HEK293T (cell line): ENCODE measurements around the gene MREG.

ENCODE experiments used
- CTCF ChIA-PET: fragments of 350-600 bp; formaldehyde crosslinking; extraction: SDS; loops from one replicate; lab custom pipeline; 2021; ENCODE audit warnings: antibody characterized with exemption, inconsistent platforms; lab: Yijun Ruan, JAX
- POLR2A ChIA-PET: fragments of 350-600 bp; formaldehyde crosslinking; extraction: SDS; loops from one replicate; lab custom pipeline; 2020; ENCODE audit warnings: antibody characterized with exemption, inconsistent platforms; lab: Yijun Ruan, JAX
- DNase-seq: peaks from one replicate; pipeline ENCODE4 v3.0.0; 2012; ENCODE audit warnings: mixed read lengths; ENCODE audit errors: extremely low spot score
- ARNT ChIP-seq: fragments of 450-650 bp; IDR thresholded peaks from 2 replicates; pipeline ENCODE4 v1.6.1; 2017; ENCODE audit warnings: mild to moderate bottlenecking
- BHLHE40 ChIP-seq: fragments of 450-650 bp; IDR thresholded peaks from 2 replicates; pipeline ENCODE4 v1.6.1; 2016; ENCODE audit warnings: mild to moderate bottlenecking, moderate library complexity, borderline replicate concordance
- CTBP1 ChIP-seq: fragments of 450-650 bp; IDR thresholded peaks from 2 replicates; pipeline ENCODE4 v1.6.1; 2016; ENCODE audit warnings: borderline replicate concordance
- ELF4 ChIP-seq: fragments of 450-650 bp; IDR thresholded peaks from 2 replicates; pipeline ENCODE4 v1.6.1; 2017; ENCODE audit warnings: antibody characterized with exemption
- FOXA1 ChIP-seq: fragments of 450-650 bp; IDR thresholded peaks from 2 replicates; pipeline ENCODE4 v1.6.1; 2016; ENCODE audit warnings: mild to moderate bottlenecking
- FOXK2 ChIP-seq: fragments of 450-650 bp; IDR thresholded peaks from 2 replicates; pipeline ENCODE4 v1.6.1; 2016; ENCODE audit warnings: mild to moderate bottlenecking
- FOXM1 ChIP-seq: fragments of 450-650 bp; IDR thresholded peaks from 2 replicates; pipeline ENCODE4 v1.6.1; 2017; ENCODE audit warnings: mild to moderate bottlenecking, borderline replicate concordance
- HDGF ChIP-seq: fragments of 450-650 bp; IDR thresholded peaks from 2 replicates; pipeline ENCODE4 v1.6.1; 2017; ENCODE audit warnings: antibody characterized with exemption, borderline replicate concordance
- L3MBTL2 ChIP-seq: fragments of 450-650 bp; conservative IDR thresholded peaks from 2 replicates; pipeline ENCODE4 v1.6.1; 2016; ENCODE audit warnings: mild to moderate bottlenecking
- LEF1 ChIP-seq: fragments of 450-650 bp; IDR thresholded peaks from 2 replicates; pipeline ENCODE4 v1.6.1; 2017; ENCODE audit warnings: mild to moderate bottlenecking, borderline replicate concordance
- NFRKB ChIP-seq: fragments of 450-650 bp; IDR thresholded peaks from 2 replicates; pipeline ENCODE4 v1.6.1; 2016; ENCODE audit warnings: mild to moderate bottlenecking, moderate library complexity
- PKNOX1 ChIP-seq: fragments of 450-650 bp; IDR thresholded peaks from 2 replicates; pipeline ENCODE4 v1.6.1; 2016
- SP1 ChIP-seq: fragments of 450-650 bp; IDR thresholded peaks from 2 replicates; pipeline ENCODE4 v1.6.1; 2017
- SUZ12 ChIP-seq: fragments of 450-650 bp; IDR thresholded peaks from 2 replicates; pipeline ENCODE4 v1.6.1; 2016; ENCODE audit warnings: mild to moderate bottlenecking
- TARDBP ChIP-seq: fragments of 450-650 bp; IDR thresholded peaks from 2 replicates; pipeline ENCODE4 v1.6.1; 2016
- ZNF384 ChIP-seq: fragments of 450-650 bp; IDR thresholded peaks from 2 replicates; pipeline ENCODE4 v1.6.1; 2016

The MREG gene

GRCh38 chr2:216051350-216051749 lies 38.0 kb upstream of the MREG start:
- CTCF ChIA-PET = no interaction called here
- POLR2A ChIA-PET = interaction anchor here (1.3 kb wide), 1 partner anchor 30 kb away, joined by 4 read pairs; the partner anchor contains the start of genes PECR and TMEM169
- DNase-seq = no peak
- TF ChIP-seq ELF4 (no peak), BHLHE40 (no peak), FOXM1 (no peak), HDGF (no peak), TARDBP (no peak), SUZ12 (no peak), LEF1 (no peak), CTBP1 (no peak), FOXA1 (no peak), ARNT (no peak), L3MBTL2 (no peak), ZNF384 (no peak), SP1 (no peak), PKNOX1 (no peak), FOXK2 (no peak), NFRKB (no peak)

- no peak for DNase-seq
- ChIA-PET POLR2A (no interaction called here), CTCF (interaction anchor here (1.3 kb wide), 1 partner anchor 16 kb away, joined by 3 read pairs; no protein-coding TSS in a partner anchor)
- TF ChIP-seq FOXA1 (no peak), HDGF (no peak), BHLHE40 (no peak), ARNT (no peak), L3MBTL2 (no peak), SP1 (no peak)
These were observed 36.1 kb upstream of the MREG start for GRCh38 chr2:216049452-216049851.

GRCh38 chr2:216047397-216047796 lies 34.0 kb upstream of the MREG start:
- ChIA-PET CTCF (no interaction called here), POLR2A (no interaction called here)
- TF ChIP-seq ZNF384 (no peak), FOXM1 (no peak), SUZ12 (no peak), SP1 (no peak), LEF1 (no peak), CTBP1 (no peak), FOXK2 (no peak), PKNOX1 (no peak), L3MBTL2 (no peak), ELF4 (no peak), TARDBP (no peak), ARNT (no peak), NFRKB (no peak)
- DNase-seq = no peak

GRCh38 chr2:216044883-216045486 lies 31.6 kb upstream of the MREG start:
- ChIA-PET CTCF (interaction anchor here (0.8 to 1.2 kb wide), 3 partner anchors 10 to 11 kb away, joined by 3 to 4 read pairs (median 3); no protein-coding TSS in a partner anchor), POLR2A (no interaction called here)
- TF ChIP-seq LEF1 = no peak
- no peak for TF ChIP-seq L3MBTL2
- TF ChIP-seq ZNF384 = no peak
- no peak for TF ChIP-seq FOXK2
- no peak for DNase-seq

- CTCF ChIA-PET = interaction anchor here (0.8 to 1.2 kb wide), 2 partner anchors 8 to 10 kb away, joined by 3 to 4 read pairs; no protein-coding TSS in a partner anchor
- POLR2A ChIA-PET = no interaction called here
- DNase-seq = no peak
- TF ChIP-seq L3MBTL2 = no peak
- no peak for TF ChIP-seq FOXM1
- TF ChIP-seq CTBP1 = no peak
- TF ChIP-seq ELF4 = no peak
- TF ChIP-seq FOXA1 = no peak
- TF ChIP-seq BHLHE40 = no peak
These were observed 30.6 kb upstream of the MREG start for GRCh38 chr2:216043949-216044348.

- POLR2A ChIA-PET = interaction anchor here (1.0 kb wide), 1 partner anchor 40 kb away, joined by 3 read pairs; the partner anchor contains the start of genes PECR and TMEM169
- CTCF ChIA-PET = no interaction called here
These were observed 28.1 kb upstream of the MREG start for GRCh38 chr2:216041438-216041837.

GRCh38 chr2:216039918-216040317 lies 26.6 kb upstream of the MREG start:
- TF ChIP-seq ZNF384 (no peak), SP1 (no peak)
- DNase-seq = no peak
- CTCF ChIA-PET = no interaction called here
- POLR2A ChIA-PET = no interaction called here

More at GRCh38 chr2:216041438-216041837, 28.1 kb upstream of the MREG start:
- TF ChIP-seq FOXA1 (no peak), BHLHE40 (no peak), HDGF (no peak), L3MBTL2 (no peak), SUZ12 (no peak), CTBP1 (no peak)
- DNase-seq = no peak
